Mucosa of stomach (tissue), 1 donor: ENCODE results near the gene MAL.
"Not testable (repeated sequence)": the region's sequence is repeated elsewhere in the genome, so short reads cannot be mapped to it uniquely, and the experiment has no call there.

Experiments
- H3K27me3 ChIP-seq: one replicate; pipeline ENCODE4 v1.7.0; 2013; ENCODE audit warnings: mild to moderate bottlenecking, low read length; ENCODE audit not compliant: control insufficient read depth, insufficient read depth
- H3K36me3 ChIP-seq: one replicate; pipeline ENCODE4 v1.7.0; 2013; ENCODE audit warnings: low read length; ENCODE audit not compliant: control insufficient read depth, insufficient read depth
- H3K4me1 ChIP-seq: one replicate; pipeline ENCODE4 v1.7.0; 2013; ENCODE audit warnings: mild to moderate bottlenecking, low read length; ENCODE audit not compliant: control insufficient read depth, insufficient read depth
- H3K4me3 ChIP-seq: one replicate; pipeline ENCODE4 v1.7.0; 2013; ENCODE audit warnings: low read length
- H3K9ac ChIP-seq: one replicate; pipeline ENCODE4 v1.7.0; 2013; ENCODE audit warnings: mild to moderate bottlenecking, low read length, moderate library complexity
- H3K9me3 ChIP-seq: one replicate; pipeline ENCODE4 v1.7.0; 2013; ENCODE audit warnings: mild to moderate bottlenecking, low read length, moderate library complexity; ENCODE audit not compliant: control insufficient read depth
- donor health status: Pancreatic carcinoma.

Gene MAL

GRCh38 chr2:95087379-95087778, 61.9 kb downstream of the MAL start:
- no peaks in the 10 kb centered on the region for H3K36me3 ChIP-seq
- H3K9me3 ChIP-seq = no peaks in the 10 kb centered on the region
- no peak overlapping the region for H3K9ac ChIP-seq
- H3K4me3 ChIP-seq = no peak overlapping the region
- no peaks in the 10 kb centered on the region for H3K4me1 ChIP-seq
- no peaks in the 10 kb centered on the region for H3K27me3 ChIP-seq

GRCh38 chr2:95091885-95092555, 66.5 kb downstream of the MAL start:
- Histone ChIP-seq H3K36me3 (no peaks in the 10 kb centered on the region), H3K4me1 (no peaks in the 10 kb centered on the region), H3K4me3 (no peak overlapping the region)

GRCh38 chr2:95098273-95098672, 72.8 kb downstream of the MAL start:
- H3K9me3 ChIP-seq, H3K27me3 ChIP-seq, H3K4me3 ChIP-seq, H3K9ac ChIP-seq, H3K36me3 ChIP-seq, H3K4me1 ChIP-seq: not testable (repeated sequence)

More at GRCh38 chr2:95091885-95092555, 66.5 kb downstream of the MAL start:
- H3K9ac ChIP-seq = no peak overlapping the region
- no peaks in the 10 kb centered on the region for H3K9me3 ChIP-seq
- no peaks in the 10 kb centered on the region for H3K27me3 ChIP-seq

GRCh38 chr2:95099910-95100309, 74.4 kb downstream of the MAL start:
- Histone ChIP-seq H3K36me3 (peaks cover 4% of the 10 kb centered on the region), H3K9ac (no peak overlapping the region), H3K4me1 (no peaks in the 10 kb centered on the region), H3K27me3 (no peaks in the 10 kb centered on the region), H3K9me3 (no peaks in the 10 kb centered on the region), H3K4me3 (no peak overlapping the region)
